Breast epithelium (tissue), 4 donors: ENCODE measurements around the gene CRYGB. TPM values are rescaled to one million over a fixed set of nuclear protein-coding genes. Genes with fewer than 3 reads are reported as not detected.

Experiments
- DNase-seq, 2 donors: peaks; one replicate each; pipeline ENCODE4 v3.0.0-alpha.2; 2019; ENCODE audit warnings: low spot score in 2 of 2
- H3K27ac ChIP-seq, 2 donors: fragments of 200-600 bp; sonication (generic) in 1 of 2; one replicate each; pipeline ENCODE4 v1.5.1; 2016 to 2019; ENCODE audit warnings: mild to moderate bottlenecking in 1 of 2
- H3K27me3 ChIP-seq, 2 donors: fragments of 200-600 bp; sonication (generic) in 1 of 2; one replicate each; pipeline versions ENCODE4 v1.5.1 to v1.6.0; 2017 to 2019; ENCODE audit warnings: control low read depth in 1 of 2, mild to moderate bottlenecking in 1 of 2
- H3K36me3 ChIP-seq: fragments of 200-600 bp; one replicate; pipeline ENCODE4 v1.5.1; 2019
- H3K4me1 ChIP-seq, 2 donors: fragments of 200-600 bp; sonication (generic); one replicate each; pipeline ENCODE4 v1.5.1; 2016 to 2019; ENCODE audit warnings: control low read depth in 1 of 2
- H3K4me3 ChIP-seq, 3 donors: fragments of 200-600 bp; sonication (generic); 1 replicate in 2 of 3; 2 replicates in 1 of 3; pipeline ENCODE4 v1.5.1; 2016 to 2019; ENCODE audit warnings: mild to moderate bottlenecking in 3 of 3, moderate library complexity in 2 of 3
- H3K9me3 ChIP-seq, 2 donors: fragments of 200-600 bp; sonication (generic) in 1 of 2; one replicate each; pipeline ENCODE4 v1.5.1; 2016 to 2019; ENCODE audit warnings: control low read depth in 1 of 2
- POLR2A ChIP-seq: fragments of 450-650 bp; IDR thresholded peaks from one replicate; pipeline ENCODE4 v1.6.1; 2016; ENCODE audit warnings: antibody characterized with exemption, mild to moderate bottlenecking, moderate library complexity
- POLR2AphosphoS5 ChIP-seq, 3 donors: sonication (generic); formaldehyde crosslinking; IDR thresholded peaks; one replicate each; pipeline ENCODE4 v1.6.1; 2017; ENCODE audit warnings: antibody characterized with exemption in 3 of 3
- intact Hi-C: fragments of 100-400 bp; cut with DNase I; formaldehyde crosslinking; loops from one replicate; pipeline ENCODE4 v1.15.1; 2023; ENCODE audit warnings: low total_unique reads
- total RNA-seq, 3 donors: library from RNA; depleted of rRNA; stranded (reverse); fragments of >200 nt; gene quantifications; one replicate each; pipeline ENCODE4 v1.1.0, GENCODE V29; 2016
- TF ChIP-seq, protein P1 (sequence below), 3 donors: fragments of 450-650 bp; IDR thresholded peaks; one replicate each; pipeline ENCODE4 v1.5.1; 2016 to 2017; ENCODE audit warnings: antibody characterized with exemption in 3 of 3, mild to moderate bottlenecking in 3 of 3, moderate library complexity in 3 of 3

Gene CRYGB
- total RNA-seq, 3 donors from 2014 or later, result not detected

GRCh38 chr2:208179028-208179609 is 33.2 kb upstream of the CRYGB start:
- Histone ChIP-seq H3K4me1 (no peaks in the 10 kb centered on the region), H3K27me3 (no peaks in the 10 kb centered on the region)
- intact Hi-C loops, result no loop called here

GRCh38 chr2:208175840-208176153 is 29.8 kb upstream of the CRYGB start:
- no peaks in the 10 kb centered on the region for H3K4me1 ChIP-seq
- H3K27me3 ChIP-seq, result no peaks in the 10 kb centered on the region
- intact Hi-C loops, result no loop called here

More at GRCh38 chr2:208179028-208179609, 33.2 kb upstream of the CRYGB start:
- DNase-seq, result no peak
- Histone ChIP-seq H3K36me3 (no peaks in the 10 kb centered on the region), H3K9me3 (no peaks in the 10 kb centered on the region), H3K27ac (no peak overlapping the region), H3K4me3 (no peak overlapping the region)
- TF ChIP-seq, protein P1, sequence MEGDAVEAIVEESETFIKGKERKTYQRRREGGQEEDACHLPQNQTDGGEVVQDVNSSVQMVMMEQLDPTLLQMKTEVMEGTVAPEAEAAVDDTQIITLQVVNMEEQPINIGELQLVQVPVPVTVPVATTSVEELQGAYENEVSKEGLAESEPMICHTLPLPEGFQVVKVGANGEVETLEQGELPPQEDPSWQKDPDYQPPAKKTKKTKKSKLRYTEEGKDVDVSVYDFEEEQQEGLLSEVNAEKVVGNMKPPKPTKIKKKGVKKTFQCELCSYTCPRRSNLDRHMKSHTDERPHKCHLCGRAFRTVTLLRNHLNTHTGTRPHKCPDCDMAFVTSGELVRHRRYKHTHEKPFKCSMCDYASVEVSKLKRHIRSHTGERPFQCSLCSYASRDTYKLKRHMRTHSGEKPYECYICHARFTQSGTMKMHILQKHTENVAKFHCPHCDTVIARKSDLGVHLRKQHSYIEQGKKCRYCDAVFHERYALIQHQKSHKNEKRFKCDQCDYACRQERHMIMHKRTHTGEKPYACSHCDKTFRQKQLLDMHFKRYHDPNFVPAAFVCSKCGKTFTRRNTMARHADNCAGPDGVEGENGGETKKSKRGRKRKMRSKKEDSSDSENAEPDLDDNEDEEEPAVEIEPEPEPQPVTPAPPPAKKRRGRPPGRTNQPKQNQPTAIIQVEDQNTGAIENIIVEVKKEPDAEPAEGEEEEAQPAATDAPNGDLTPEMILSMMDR (IDR thresholded peaks at IDR 0.05), result no peak
- TF ChIP-seq POLR2AphosphoS5 (IDR thresholded peaks at IDR 0.05), result no peak
- TF ChIP-seq POLR2A, result no peak

DNA sequence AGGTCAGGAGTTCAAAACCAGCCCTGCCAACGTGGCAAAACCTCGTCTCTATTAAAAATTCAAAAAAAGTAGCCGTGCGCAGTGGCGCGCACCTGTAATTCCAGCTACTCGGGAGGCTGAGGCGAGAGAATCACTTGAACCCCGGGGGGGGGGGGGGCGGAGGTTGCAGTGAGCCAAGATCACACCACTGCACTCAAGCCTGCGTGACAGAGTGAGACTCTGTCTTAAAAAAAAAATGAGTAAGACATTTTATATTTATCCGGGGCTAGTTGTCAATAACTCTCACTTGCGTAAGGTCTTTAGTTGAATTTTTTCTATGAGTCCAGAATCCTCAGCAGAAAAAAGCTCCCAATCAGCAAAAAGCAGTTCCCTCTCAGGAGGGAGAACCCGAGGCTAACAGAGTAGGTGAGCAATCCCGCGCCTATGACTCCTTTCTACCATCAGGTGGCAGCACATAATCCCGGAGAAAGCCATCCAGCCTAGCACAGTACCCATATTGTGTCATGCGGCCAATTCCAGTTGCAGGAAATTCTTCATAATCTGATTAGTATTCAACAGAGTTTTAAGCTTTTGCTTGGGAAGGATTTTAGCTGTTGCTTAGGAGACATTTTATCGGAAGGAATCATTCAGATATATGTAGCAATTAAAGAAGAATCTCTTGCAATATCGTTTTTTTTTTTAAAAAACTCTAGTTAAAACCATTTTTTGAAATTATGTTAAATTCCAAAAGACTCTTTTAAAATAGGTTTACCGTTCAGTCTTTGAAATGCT is 29.3 kb upstream of the CRYGB start:
- no peak overlapping the region for H3K4me3 ChIP-seq
- intact Hi-C loops, result no loop called here
- H3K27me3 ChIP-seq, result no peaks in the 10 kb centered on the region
- no peak overlapping the region for H3K27ac ChIP-seq
- no peaks in the 10 kb centered on the region for H3K9me3 ChIP-seq
- peak; percentile 56 to 71 for DNase-seq
- H3K4me1 ChIP-seq, result no peaks in the 10 kb centered on the region
- no peaks in the 10 kb centered on the region for H3K36me3 ChIP-seq
- TF ChIP-seq, protein P1 (IDR thresholded peaks at IDR 0.05), result peak; percentile 39 to 82 (median 65)
- no peak for TF ChIP-seq POLR2AphosphoS5 (IDR thresholded peaks at IDR 0.05)

More at GRCh38 chr2:208175840-208176153, 29.8 kb upstream of the CRYGB start:
- Histone ChIP-seq H3K27ac (no peak overlapping the region), H3K36me3 (no peaks in the 10 kb centered on the region), H3K4me3 (no peak overlapping the region), H3K9me3 (no peaks in the 10 kb centered on the region)
- DNase-seq, result no peak
- TF ChIP-seq POLR2A (no peak), POLR2AphosphoS5 (IDR thresholded peaks at IDR 0.05) (no peak)
- TF ChIP-seq, protein P1 (IDR thresholded peaks at IDR 0.05), result no peak

DNA sequence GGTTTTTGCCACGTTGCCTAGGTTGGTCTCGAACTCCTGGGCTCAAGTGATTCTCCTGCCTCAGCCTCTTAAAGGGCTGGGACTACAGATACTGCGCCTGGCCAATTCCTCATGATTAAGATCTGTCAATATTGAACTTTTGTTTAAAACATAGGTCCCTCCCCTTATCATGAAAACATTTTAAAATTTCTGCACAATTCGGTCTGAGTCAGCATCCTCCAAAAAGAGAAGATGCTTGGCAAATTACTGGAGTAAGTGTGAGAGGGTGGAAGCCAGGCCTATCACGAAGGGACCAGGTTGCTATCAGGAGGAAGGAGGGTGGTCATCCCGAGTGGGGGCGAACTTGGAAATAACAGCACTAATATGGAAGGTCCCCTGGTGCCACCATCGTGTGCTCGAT is 28.2 kb upstream of the CRYGB start:
- no peak for TF ChIP-seq POLR2A
- TF ChIP-seq, protein P1 (IDR thresholded peaks at IDR 0.05), result no peak
- TF ChIP-seq POLR2AphosphoS5 (IDR thresholded peaks at IDR 0.05), result no peak
- no peaks in the 10 kb centered on the region for H3K36me3 ChIP-seq
- H3K27me3 ChIP-seq, result no peaks in the 10 kb centered on the region
- intact Hi-C loops, result no loop called here
- no peak for DNase-seq
- H3K27ac ChIP-seq, result no peak overlapping the region
- no peaks in the 10 kb centered on the region for H3K9me3 ChIP-seq
- H3K4me1 ChIP-seq, result no peaks in the 10 kb centered on the region
- no peak overlapping the region for H3K4me3 ChIP-seq

GRCh38 chr2:208172125-208172524 is 26.2 kb upstream of the CRYGB start:
- no peak overlapping the region for H3K27ac ChIP-seq
- no peak for DNase-seq
- H3K4me1 ChIP-seq, result no peaks in the 10 kb centered on the region
- H3K27me3 ChIP-seq, result no peaks in the 10 kb centered on the region
- H3K36me3 ChIP-seq, result no peaks in the 10 kb centered on the region
- intact Hi-C loops, result no loop called here
- no peaks in the 10 kb centered on the region for H3K9me3 ChIP-seq
- H3K4me3 ChIP-seq, result no peak overlapping the region
- TF ChIP-seq POLR2AphosphoS5 (IDR thresholded peaks at IDR 0.05), result no peak
- TF ChIP-seq, protein P1 (IDR thresholded peaks at IDR 0.05), result no peak
- no peak for TF ChIP-seq POLR2A
